ENCODE results near the gene LRMDA.

GRCh38 chr10:75599875-75600648, 168.6 kb downstream of the LRMDA start:
- TF ChIP-seq REST (tag by site-specific recombination; IDR thresholded peaks at IDR 0.05) (no peak), RBAK (tag by site-specific recombination; IDR thresholded peaks at IDR 0.05) (no peak), CTCF (tag by site-specific recombination; IDR thresholded peaks at IDR 0.05) (no peak), ZNF747 (tag by site-specific recombination; IDR thresholded peaks at IDR 0.05) (no peak), ZNF391 (tag by site-specific recombination; IDR thresholded peaks at IDR 0.05; ENCODE audit: borderline replicate concordance, low read depth) (no peak), TSHZ1 (tag by site-specific recombination; IDR thresholded peaks at IDR 0.05; ENCODE audit: borderline replicate concordance) (no peak), ZNF777 (tag by site-specific recombination; IDR thresholded peaks at IDR 0.05; ENCODE audit: borderline replicate concordance) (no peak), ZNF561 (tag by site-specific recombination; IDR thresholded peaks at IDR 0.05; ENCODE audit: borderline replicate concordance) (no peak), ZNF350 (tag by site-specific recombination; IDR thresholded peaks at IDR 0.05) (no peak), ZNF629 (tag by site-specific recombination; IDR thresholded peaks at IDR 0.05) (no peak), ZBTB1 (tag by site-specific recombination; IDR thresholded peaks at IDR 0.05) (no peak), ZSCAN16 (tag by site-specific recombination; IDR thresholded peaks at IDR 0.05) (no peak), ZBTB8A (tag by site-specific recombination; IDR thresholded peaks at IDR 0.05) (no peak), ZNF558 (tag by site-specific recombination; IDR thresholded peaks at IDR 0.05) (no peak)
